Smooth muscle cell (in vitro differentiated cells): Measurements from ENCODE around the gene ACAA1. TPM values are rescaled to one million over a fixed set of nuclear protein-coding genes. Genes with fewer than 3 reads are reported as not detected.

ENCODE experiments used
- DNase-seq: peaks from one replicate; lab custom pipeline; 2025; ENCODE audit not compliant: unreplicated experiment; lab: John Stamatoyannopoulos, UW
- H2AFZ ChIP-seq: fragments of 200-600 bp; sonication (generic); 2 replicates; pipeline ENCODE4 v1.6.0; 2016; ENCODE audit warnings: antibody characterized with exemption, low read depth, mild to moderate bottlenecking
- H3F3A ChIP-seq: fragments of 200-600 bp; sonication (generic); 2 replicates; pipeline ENCODE4 v1.6.0; 2017; ENCODE audit warnings: antibody characterized with exemption, low read depth
- H3K27ac ChIP-seq: fragments of 200-600 bp; sonication (generic); 2 replicates; pipeline ENCODE4 v1.5.1; 2016; ENCODE audit warnings: low read depth, mild to moderate bottlenecking
- H3K27me3 ChIP-seq: fragments of 200-600 bp; sonication (generic); 2 replicates; pipeline ENCODE4 v1.6.1; 2016; ENCODE audit warnings: low read depth, mild to moderate bottlenecking
- H3K36me3 ChIP-seq: fragments of 200-600 bp; sonication (generic); 2 replicates; pipeline ENCODE4 v1.5.1; 2016; ENCODE audit warnings: low read depth
- H3K4me1 ChIP-seq: fragments of 200-600 bp; sonication (generic); 2 replicates; pipeline ENCODE4 v1.5.1; 2016; ENCODE audit warnings: low read depth
- H3K4me2 ChIP-seq: fragments of 200-600 bp; sonication (generic); 2 replicates; pipeline ENCODE4 v1.6.0; 2016; ENCODE audit warnings: mild to moderate bottlenecking
- H3K4me3 ChIP-seq: fragments of 200-600 bp; sonication (generic); 2 replicates; pipeline ENCODE4 v1.5.1; 2016; ENCODE audit warnings: mild to moderate bottlenecking
- H3K79me2 ChIP-seq: fragments of 200-600 bp; sonication (generic); 2 replicates; pipeline ENCODE4 v1.6.0; 2016; ENCODE audit warnings: low read depth, mild to moderate bottlenecking
- H3K9ac ChIP-seq: fragments of 200-600 bp; sonication (generic); 2 replicates; pipeline ENCODE4 v1.6.0; 2016; ENCODE audit warnings: low read depth
- H3K9me3 ChIP-seq: fragments of 200-600 bp; sonication (generic); replicated peaks from 2 replicates; pipeline ENCODE4 v1.5.1; 2016; ENCODE audit warnings: low read depth
- H4K20me1 ChIP-seq: fragments of 200-600 bp; sonication (generic); 2 replicates; pipeline ENCODE4 v1.6.0; 2016; ENCODE audit warnings: low read depth
- CTCF ChIP-seq: fragments of 200-600 bp; sonication (generic); IDR thresholded peaks from 2 replicates; pipeline ENCODE4 v1.5.1; 2017; ENCODE audit warnings: borderline replicate concordance, mild to moderate bottlenecking, antibody characterized with exemption; ENCODE audit not compliant: insufficient read depth, poor library complexity, severe bottlenecking
- WGBS: methylation state at CpG from one replicate; pipeline ENCODE4 v1.1.7; 2016; ENCODE audit warnings: low lambda C conversion rate; 5-methylcytosine and 5-hydroxymethylcytosine counted together
- polyA plus RNA-seq: library from polyadenylated mRNA; unstranded; fragments of >200 nt; fragmentation: Nextera tagmentation; extraction: Ambion mirVana; gene quantifications from 2 replicates; pipeline ENCODE4 v1.2.1, GENCODE V29; 2016
- total RNA-seq: library from RNA; depleted of rRNA; stranded (reverse); fragments of >200 nt; gene quantifications from 2 replicates; pipeline ENCODE4 v1.2.3, GENCODE V29; 2014

Gene ACAA1
- total and polyA plus RNA-seq, 2 experiments from 2014 or later: 22.7 to 41.8 TPM

- Histone ChIP-seq H4K20me1 (no peaks in the 10 kb centered on the region), H3K9me3 (no peaks in the 10 kb centered on the region), H3K36me3 (no peaks in the 10 kb centered on the region), H3K9ac (no peak overlapping the region), H3K27me3 (no peaks in the 10 kb centered on the region), H3K27ac (no peak overlapping the region), H3K4me2 (no peak overlapping the region), H3K79me2 (no peaks in the 10 kb centered on the region), H3F3A (no peaks in the 10 kb centered on the region), H3K4me1 (no peaks in the 10 kb centered on the region), H2AFZ (no peak overlapping the region), H3K4me3 (no peak overlapping the region)
- no peak for TF ChIP-seq CTCF
- no peak for DNase-seq
- 88% methylated on average over 13 of the region's 13 CpGs for WGBS
These were observed 22.7 kb downstream of the ACAA1 start for GRCh38 chr3:38114052-38114874.

- Histone ChIP-seq H3K79me2 (no peaks in the 10 kb centered on the region), H4K20me1 (no peaks in the 10 kb centered on the region), H3K36me3 (no peaks in the 10 kb centered on the region), H3K4me3 (no peak overlapping the region), H3F3A (no peaks in the 10 kb centered on the region), H3K4me1 (no peaks in the 10 kb centered on the region), H2AFZ (no peak overlapping the region), H3K4me2 (no peak overlapping the region), H3K9me3 (no peaks in the 10 kb centered on the region), H3K27me3 (no peaks in the 10 kb centered on the region), H3K9ac (no peak overlapping the region), H3K27ac (no peak overlapping the region)
- no peak for TF ChIP-seq CTCF
- 87% methylated on average over 7 of the region's 7 CpGs for WGBS
- no peak for DNase-seq
These were observed 24.6 kb downstream of the ACAA1 start for GRCh38 chr3:38112378-38112761.

GRCh38 chr3:38111696-38112377 lies 25.1 kb downstream of the ACAA1 start:
- no peak overlapping the region for H2AFZ ChIP-seq
- H3K4me1 ChIP-seq: no peaks in the 10 kb centered on the region
- no peaks in the 10 kb centered on the region for H3K36me3 ChIP-seq
- no peak overlapping the region for H3K9ac ChIP-seq
- no peaks in the 10 kb centered on the region for H4K20me1 ChIP-seq
- no peak overlapping the region for H3K4me2 ChIP-seq
- no peak overlapping the region for H3K27ac ChIP-seq
- H3K79me2 ChIP-seq: no peaks in the 10 kb centered on the region
- no peaks in the 10 kb centered on the region for H3K27me3 ChIP-seq
- WGBS: 91% methylated on average over 16 of the region's 16 CpGs
- no peak for DNase-seq
- H3F3A ChIP-seq: no peaks in the 10 kb centered on the region
- no peak for TF ChIP-seq CTCF
- no peaks in the 10 kb centered on the region for H3K9me3 ChIP-seq
- no peak overlapping the region for H3K4me3 ChIP-seq
